Astrocyte (in vitro differentiated cells and primary cell): ENCODE data around the gene TGM5.

ENCODE experiments used
- CTCF ChIP-seq: IDR thresholded peaks from 2 replicates; pipeline ENCODE4 v1.5.1; 2011; ENCODE audit warnings: low read depth, mild to moderate bottlenecking, inconsistent platforms, low read length, moderate library complexity; ENCODE audit not compliant: insufficient read depth
- EZH2 ChIP-seq: IDR thresholded peaks from 2 replicates; pipeline ENCODE4 v1.6.1; 2012; ENCODE audit warnings: mild to moderate bottlenecking, low read length, inconsistent platforms; ENCODE audit not compliant: insufficient read depth

GRCh38 chr15:43293432-43293831, 26.7 kb upstream of the TGM5 start:
- no peak for TF ChIP-seq CTCF
- TF ChIP-seq EZH2: no peak
